ENCODE data around the gene IL1R1.

The IL1R1 gene

GRCh38 chr2:102179788-102180686 is 37.5 kb downstream of the IL1R1 start:
- DNase-seq (ENCODE audit: insufficient read length, low spot score) (no peak), FAIRE-seq (no peak)
- TF ChIP-seq POLR2AphosphoS5 (IDR thresholded peaks at IDR 0.05; ENCODE audit: low read depth, low read length) (no peak), POLR2A (IDR thresholded peaks at IDR 0.05; ENCODE audit: low read depth, low read length) (no peak), PAX5 (IDR thresholded peaks at IDR 0.05; ENCODE audit: insufficient read depth, low read length, severe bottlenecking) (no peak), SPI1 (IDR thresholded peaks at IDR 0.05; ENCODE audit: low read depth, low read length) (no peak), TAF1 (IDR thresholded peaks at IDR 0.05; ENCODE audit: low read depth, low read length) (no peak), POU2F2 (IDR thresholded peaks at IDR 0.05; ENCODE audit: low read depth, low read length) (no peak)

GRCh38 chr2:102180687-102180999 is 38.1 kb downstream of the IL1R1 start:
- no peak for FAIRE-seq
- TF ChIP-seq SPI1 (IDR thresholded peaks at IDR 0.05; ENCODE audit: low read depth, low read length) (no peak), TAF1 (IDR thresholded peaks at IDR 0.05; ENCODE audit: low read depth, low read length) (no peak), PAX5 (IDR thresholded peaks at IDR 0.05; ENCODE audit: insufficient read depth, low read length, severe bottlenecking) (no peak), POLR2A (IDR thresholded peaks at IDR 0.05; ENCODE audit: low read depth, low read length) (no peak), POU2F2 (IDR thresholded peaks at IDR 0.05; ENCODE audit: low read depth, low read length) (no peak), POLR2AphosphoS5 (IDR thresholded peaks at IDR 0.05; ENCODE audit: low read depth, low read length) (no peak)
- DNase-seq (ENCODE audit: insufficient read length, low spot score): no peak

GRCh38 chr2:102181376-102181775 is 38.8 kb downstream of the IL1R1 start:
- no peak for FAIRE-seq
- DNase-seq (ENCODE audit: insufficient read length, low spot score): no peak
- TF ChIP-seq POLR2AphosphoS5 (IDR thresholded peaks at IDR 0.05; ENCODE audit: low read depth, low read length): no peak
- TF ChIP-seq POLR2A (IDR thresholded peaks at IDR 0.05; ENCODE audit: low read depth, low read length): no peak
- no peak for TF ChIP-seq POU2F2 (IDR thresholded peaks at IDR 0.05; ENCODE audit: low read depth, low read length)
- no peak for TF ChIP-seq SPI1 (IDR thresholded peaks at IDR 0.05; ENCODE audit: low read depth, low read length)
- TF ChIP-seq TAF1 (IDR thresholded peaks at IDR 0.05; ENCODE audit: low read depth, low read length): no peak
- no peak for TF ChIP-seq PAX5 (IDR thresholded peaks at IDR 0.05; ENCODE audit: insufficient read depth, low read length, severe bottlenecking)

- no peak for DNase-seq (ENCODE audit: insufficient read length, low spot score)
- FAIRE-seq: no peak
- no peak for TF ChIP-seq SPI1 (IDR thresholded peaks at IDR 0.05; ENCODE audit: low read depth, low read length)
- no peak for TF ChIP-seq POLR2A (IDR thresholded peaks at IDR 0.05; ENCODE audit: low read depth, low read length)
- TF ChIP-seq POLR2AphosphoS5 (IDR thresholded peaks at IDR 0.05; ENCODE audit: low read depth, low read length): no peak
- no peak for TF ChIP-seq TAF1 (IDR thresholded peaks at IDR 0.05; ENCODE audit: low read depth, low read length)
- no peak for TF ChIP-seq PAX5 (IDR thresholded peaks at IDR 0.05; ENCODE audit: insufficient read depth, low read length, severe bottlenecking)
- no peak for TF ChIP-seq POU2F2 (IDR thresholded peaks at IDR 0.05; ENCODE audit: low read depth, low read length)
Measured at GRCh38 chr2:102181919-102182635, 39.5 kb downstream of the IL1R1 start.

DNA sequence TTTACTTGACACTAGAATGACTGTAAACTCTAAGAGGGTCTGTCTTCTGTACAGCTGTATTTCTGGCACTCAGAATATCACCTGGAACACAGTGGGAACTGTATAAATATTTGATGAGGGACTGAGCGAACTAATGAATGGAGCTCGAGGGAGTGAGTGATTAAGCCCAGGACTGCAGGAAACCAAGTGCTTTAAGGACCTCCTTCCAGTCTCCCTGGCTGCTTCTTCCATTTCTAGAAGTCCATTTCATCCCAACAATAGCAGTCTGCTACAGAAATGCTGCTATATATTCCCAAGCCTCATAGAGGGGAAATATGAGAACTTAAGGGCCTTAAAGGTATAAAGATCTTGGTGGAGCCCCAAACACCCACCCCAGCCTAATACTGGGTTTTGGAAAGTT is 41.5 kb downstream of the IL1R1 start:
- DNase-seq (ENCODE audit: insufficient read length, low spot score): no peak
- no peak for FAIRE-seq
- TF ChIP-seq POLR2AphosphoS5 (IDR thresholded peaks at IDR 0.05; ENCODE audit: low read depth, low read length): no peak
- no peak for TF ChIP-seq POLR2A (IDR thresholded peaks at IDR 0.05; ENCODE audit: low read depth, low read length)
- no peak for TF ChIP-seq POU2F2 (IDR thresholded peaks at IDR 0.05; ENCODE audit: low read depth, low read length)
- no peak for TF ChIP-seq SPI1 (IDR thresholded peaks at IDR 0.05; ENCODE audit: low read depth, low read length)
- no peak for TF ChIP-seq PAX5 (IDR thresholded peaks at IDR 0.05; ENCODE audit: insufficient read depth, low read length, severe bottlenecking)
- TF ChIP-seq TAF1 (IDR thresholded peaks at IDR 0.05; ENCODE audit: low read depth, low read length): no peak

- TF ChIP-seq SPI1 (IDR thresholded peaks at IDR 0.05; ENCODE audit: low read depth, low read length) (no peak), POLR2AphosphoS5 (IDR thresholded peaks at IDR 0.05; ENCODE audit: low read depth, low read length) (no peak), POU2F2 (IDR thresholded peaks at IDR 0.05; ENCODE audit: low read depth, low read length) (no peak), POLR2A (IDR thresholded peaks at IDR 0.05; ENCODE audit: low read depth, low read length) (no peak), TAF1 (IDR thresholded peaks at IDR 0.05; ENCODE audit: low read depth, low read length) (no peak), PAX5 (IDR thresholded peaks at IDR 0.05; ENCODE audit: insufficient read depth, low read length, severe bottlenecking) (no peak)
- DNase-seq (ENCODE audit: insufficient read length, low spot score): no peak
- no peak for FAIRE-seq
Measured at GRCh38 chr2:102184568-102184967, 42.0 kb downstream of the IL1R1 start.

GRCh38 chr2:102185347-102185746 is 42.8 kb downstream of the IL1R1 start:
- DNase-seq (ENCODE audit: insufficient read length, low spot score) (no peak), FAIRE-seq (no peak)
- TF ChIP-seq PAX5 (IDR thresholded peaks at IDR 0.05; ENCODE audit: insufficient read depth, low read length, severe bottlenecking) (no peak), POLR2AphosphoS5 (IDR thresholded peaks at IDR 0.05; ENCODE audit: low read depth, low read length) (no peak), POU2F2 (IDR thresholded peaks at IDR 0.05; ENCODE audit: low read depth, low read length) (no peak), SPI1 (IDR thresholded peaks at IDR 0.05; ENCODE audit: low read depth, low read length) (no peak), TAF1 (IDR thresholded peaks at IDR 0.05; ENCODE audit: low read depth, low read length) (no peak), POLR2A (IDR thresholded peaks at IDR 0.05; ENCODE audit: low read depth, low read length) (no peak)

DNA sequence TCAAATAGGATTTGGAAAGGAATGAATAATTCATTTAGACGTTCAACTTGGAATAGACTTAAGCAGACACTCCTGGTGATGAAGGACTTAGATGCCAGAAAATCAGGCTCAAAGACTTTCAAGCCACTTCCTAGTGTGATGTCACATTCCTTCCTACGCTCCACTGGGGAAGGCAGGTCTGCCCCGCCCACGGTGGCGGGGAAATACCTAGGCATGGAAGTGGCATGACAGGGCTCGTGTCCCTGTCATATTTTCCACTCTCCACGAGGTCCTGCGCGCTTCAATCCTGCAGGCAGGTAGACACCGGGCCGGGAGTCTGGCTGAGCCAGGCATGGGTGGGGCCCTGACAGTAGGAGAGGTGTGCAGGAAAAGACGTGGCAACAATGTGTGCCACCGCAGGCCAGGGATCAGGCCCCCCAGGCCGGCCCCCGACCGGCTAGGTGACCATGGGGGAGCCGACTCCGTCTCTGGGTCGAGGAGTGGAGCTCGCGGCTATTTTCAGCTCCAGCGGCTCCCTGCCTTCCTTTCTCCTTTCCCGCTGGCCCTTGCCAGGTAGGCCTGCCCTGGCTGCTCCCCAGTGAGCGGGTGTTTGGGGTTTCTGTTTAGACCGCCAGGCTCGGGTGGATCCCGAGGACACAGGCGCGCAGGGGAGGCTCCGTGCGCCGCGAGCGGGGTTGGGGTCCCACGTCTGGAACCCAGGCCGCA is 44.4 kb downstream of the IL1R1 start, which contains the start of gene IL1RL2:
Gene IL1RL2, plus strand, starts transcription at position 233 of the 705 bp plus-strand sequence. CDS start 845 bp downstream, outside the sequence.
- DNase-seq (ENCODE audit: insufficient read length, low spot score) (no peak), FAIRE-seq (no peak)
- TF ChIP-seq POLR2A (IDR thresholded peaks at IDR 0.05; ENCODE audit: low read depth, low read length): no peak
- TF ChIP-seq SPI1 (IDR thresholded peaks at IDR 0.05; ENCODE audit: low read depth, low read length): no peak
- TF ChIP-seq POLR2AphosphoS5 (IDR thresholded peaks at IDR 0.05; ENCODE audit: low read depth, low read length): no peak

Data from GM12891 (cell line).